Transverse colon (tissue), 4 donors: ENCODE results near the gene CEP290.

ENCODE experiments used
- EP300 ChIP-seq: sonication (generic); formaldehyde crosslinking; IDR thresholded peaks from one replicate; pipeline ENCODE4 v1.6.1; 2017; ENCODE audit warnings: antibody characterized with exemption, low read depth
- POLR2A ChIP-seq: fragments of 450-650 bp; IDR thresholded peaks from one replicate; pipeline ENCODE4 v1.6.1; 2016; ENCODE audit warnings: antibody characterized with exemption, mild to moderate bottlenecking, moderate library complexity
- POLR2AphosphoS5 ChIP-seq, 3 donors: sonication (generic); formaldehyde crosslinking; IDR thresholded peaks; one replicate each; pipeline ENCODE4 v1.6.1; 2016; ENCODE audit warnings: antibody characterized with exemption in 3 of 3
- TF ChIP-seq, protein P1 (sequence below), 5 experiments: fragments of 200-600 bp in 3 of 5; fragments of 450-650 bp in 2 of 5; sonication (generic) in 3 of 5; IDR thresholded peaks; 1 replicate in 2 of 5; 2 replicates in 3 of 5; pipeline ENCODE4 v1.5.1; 2016 to 2017; ENCODE audit warnings: antibody characterized with exemption in 5 of 5, inconsistent platforms in 3 of 5, mild to moderate bottlenecking in 2 of 5, moderate library complexity in 1 of 5

DNA sequence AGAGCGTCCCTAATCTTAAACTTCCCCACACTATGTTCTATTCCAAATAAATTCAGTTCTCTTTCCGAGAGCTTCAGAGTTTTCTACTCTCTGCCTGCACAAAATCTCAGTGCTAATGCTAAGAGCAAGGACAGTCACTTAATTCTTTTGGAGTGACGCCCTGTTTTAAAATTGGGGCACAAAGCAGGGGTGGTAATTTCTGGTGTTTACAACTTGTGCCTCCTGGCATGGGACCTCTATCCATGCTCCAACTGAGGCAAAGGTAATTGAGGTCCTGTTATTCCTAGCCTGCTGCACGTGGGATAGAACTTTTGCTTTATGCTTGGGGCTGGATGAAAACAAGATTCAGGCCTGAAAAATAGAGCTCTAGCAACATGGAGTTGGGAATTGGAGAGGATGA, 135.5 kb downstream of the CEP290 start:
- TF ChIP-seq, protein P1, sequence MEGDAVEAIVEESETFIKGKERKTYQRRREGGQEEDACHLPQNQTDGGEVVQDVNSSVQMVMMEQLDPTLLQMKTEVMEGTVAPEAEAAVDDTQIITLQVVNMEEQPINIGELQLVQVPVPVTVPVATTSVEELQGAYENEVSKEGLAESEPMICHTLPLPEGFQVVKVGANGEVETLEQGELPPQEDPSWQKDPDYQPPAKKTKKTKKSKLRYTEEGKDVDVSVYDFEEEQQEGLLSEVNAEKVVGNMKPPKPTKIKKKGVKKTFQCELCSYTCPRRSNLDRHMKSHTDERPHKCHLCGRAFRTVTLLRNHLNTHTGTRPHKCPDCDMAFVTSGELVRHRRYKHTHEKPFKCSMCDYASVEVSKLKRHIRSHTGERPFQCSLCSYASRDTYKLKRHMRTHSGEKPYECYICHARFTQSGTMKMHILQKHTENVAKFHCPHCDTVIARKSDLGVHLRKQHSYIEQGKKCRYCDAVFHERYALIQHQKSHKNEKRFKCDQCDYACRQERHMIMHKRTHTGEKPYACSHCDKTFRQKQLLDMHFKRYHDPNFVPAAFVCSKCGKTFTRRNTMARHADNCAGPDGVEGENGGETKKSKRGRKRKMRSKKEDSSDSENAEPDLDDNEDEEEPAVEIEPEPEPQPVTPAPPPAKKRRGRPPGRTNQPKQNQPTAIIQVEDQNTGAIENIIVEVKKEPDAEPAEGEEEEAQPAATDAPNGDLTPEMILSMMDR (IDR thresholded peaks at IDR 0.05) = no peak
- TF ChIP-seq EP300 (no peak), POLR2A (no peak), POLR2AphosphoS5 (IDR thresholded peaks at IDR 0.05) (no peak)
